ENCODE measurements around the gene CFAP99.

DNA sequence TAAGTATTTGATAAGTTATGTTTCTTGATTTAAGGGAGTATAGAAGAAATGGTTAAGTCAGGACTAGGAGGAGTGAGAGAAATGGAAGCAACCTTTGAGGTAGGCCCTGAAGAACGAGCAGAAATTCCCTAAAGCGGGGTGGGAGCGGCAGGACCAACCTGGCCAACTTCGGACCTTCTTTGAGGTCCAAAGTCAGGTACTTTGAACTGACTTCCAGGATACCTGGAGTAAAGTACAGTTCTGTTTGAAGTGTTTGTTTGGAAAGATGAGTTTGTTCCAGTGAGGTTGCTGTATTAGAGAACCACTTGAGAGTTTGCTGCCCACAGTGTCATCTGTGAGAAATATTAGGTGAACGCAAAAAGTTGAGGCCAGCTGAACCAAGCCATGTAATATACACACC, 61.9 kb downstream of the CFAP99 start:
- no peak for TF ChIP-seq FOXP2 (optimal IDR thresholded peaks at IDR 0.05; ENCODE audit: borderline replicate concordance, extremely low read depth, extremely low read length, insufficient read depth)
- TF ChIP-seq POLR2AphosphoS5 (IDR thresholded peaks at IDR 0.05; ENCODE audit: low read depth, low read length): no peak
- no peak for TF ChIP-seq TAF1 (IDR thresholded peaks at IDR 0.05; ENCODE audit: borderline replicate concordance, insufficient read depth, low read length)
- TF ChIP-seq, protein P1, sequence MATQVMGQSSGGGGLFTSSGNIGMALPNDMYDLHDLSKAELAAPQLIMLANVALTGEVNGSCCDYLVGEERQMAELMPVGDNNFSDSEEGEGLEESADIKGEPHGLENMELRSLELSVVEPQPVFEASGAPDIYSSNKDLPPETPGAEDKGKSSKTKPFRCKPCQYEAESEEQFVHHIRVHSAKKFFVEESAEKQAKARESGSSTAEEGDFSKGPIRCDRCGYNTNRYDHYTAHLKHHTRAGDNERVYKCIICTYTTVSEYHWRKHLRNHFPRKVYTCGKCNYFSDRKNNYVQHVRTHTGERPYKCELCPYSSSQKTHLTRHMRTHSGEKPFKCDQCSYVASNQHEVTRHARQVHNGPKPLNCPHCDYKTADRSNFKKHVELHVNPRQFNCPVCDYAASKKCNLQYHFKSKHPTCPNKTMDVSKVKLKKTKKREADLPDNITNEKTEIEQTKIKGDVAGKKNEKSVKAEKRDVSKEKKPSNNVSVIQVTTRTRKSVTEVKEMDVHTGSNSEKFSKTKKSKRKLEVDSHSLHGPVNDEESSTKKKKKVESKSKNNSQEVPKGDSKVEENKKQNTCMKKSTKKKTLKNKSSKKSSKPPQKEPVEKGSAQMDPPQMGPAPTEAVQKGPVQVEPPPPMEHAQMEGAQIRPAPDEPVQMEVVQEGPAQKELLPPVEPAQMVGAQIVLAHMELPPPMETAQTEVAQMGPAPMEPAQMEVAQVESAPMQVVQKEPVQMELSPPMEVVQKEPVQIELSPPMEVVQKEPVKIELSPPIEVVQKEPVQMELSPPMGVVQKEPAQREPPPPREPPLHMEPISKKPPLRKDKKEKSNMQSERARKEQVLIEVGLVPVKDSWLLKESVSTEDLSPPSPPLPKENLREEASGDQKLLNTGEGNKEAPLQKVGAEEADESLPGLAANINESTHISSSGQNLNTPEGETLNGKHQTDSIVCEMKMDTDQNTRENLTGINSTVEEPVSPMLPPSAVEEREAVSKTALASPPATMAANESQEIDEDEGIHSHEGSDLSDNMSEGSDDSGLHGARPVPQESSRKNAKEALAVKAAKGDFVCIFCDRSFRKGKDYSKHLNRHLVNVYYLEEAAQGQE (IDR thresholded peaks at IDR 0.05; ENCODE audit: insufficient read depth in 1 of 2, low read depth in 2 of 2, low read length in 2 of 2): no peak
